Measurements from ENCODE around the gene CYSRT1.
"Not testable (repeated sequence)": the region's sequence is repeated elsewhere in the genome, so short reads cannot be mapped to it uniquely, and the experiment has no call there.

CYSRT1 gene

GRCh38 chr9:137247135-137247915, 22.4 kb downstream of the CYSRT1 start:
- FAIRE-seq (no peak), DNase-seq (ENCODE audit: insufficient read length, low spot score) (no peak)

GRCh38 chr9:137247916-137248175, 22.9 kb downstream of the CYSRT1 start:
- DNase-seq (ENCODE audit: insufficient read length, low spot score), result no peak

GRCh38 chr9:137250329-137251193, 25.6 kb downstream of the CYSRT1 start:
- FAIRE-seq (no peak), DNase-seq (ENCODE audit: insufficient read length, low spot score) (no peak)

More at GRCh38 chr9:137247916-137248175, 22.9 kb downstream of the CYSRT1 start:
- FAIRE-seq, result no peak

GRCh38 chr9:137251194-137251461, 26.2 kb downstream of the CYSRT1 start, which contains the start of gene STPG3:
Gene STPG3 (plus strand): TSS chr9:137251286. CDS start chr9:137251287, 1 bp downstream.
- FAIRE-seq (no peak), DNase-seq (ENCODE audit: insufficient read length, low spot score) (no peak)

- DNase-seq (ENCODE audit: insufficient read length, low spot score), result no peak
- no peak for FAIRE-seq
Measured at GRCh38 chr9:137251490-137252268, 26.7 kb downstream of the CYSRT1 start.

GRCh38 chr9:137252555-137253506, 27.9 kb downstream of the CYSRT1 start:
- no peak for DNase-seq (ENCODE audit: insufficient read length, low spot score)
- no peak for FAIRE-seq

- FAIRE-seq (no peak), DNase-seq (ENCODE audit: insufficient read length, low spot score) (no peak)
Measured at GRCh38 chr9:137253717-137254623, 29.0 kb downstream of the CYSRT1 start.

- FAIRE-seq (peak; percentile 92), DNase-seq (ENCODE audit: insufficient read length, low spot score) (peak; percentile 100)
Measured at GRCh38 chr9:137254624-137255447, 29.9 kb downstream of the CYSRT1 start, which contains the start of gene NELFB. Gene NELFB (plus strand): TSS chr9:137255327.

GRCh38 chr9:137255448-137256114, 30.6 kb downstream of the CYSRT1 start:
- DNase-seq (ENCODE audit: insufficient read length, low spot score), result peak; percentile 64
- peak; percentile 66 for FAIRE-seq

GRCh38 chr9:137256362-137256761, 31.4 kb downstream of the CYSRT1 start:
- FAIRE-seq, result no peak
- DNase-seq (ENCODE audit: insufficient read length, low spot score), result no peak

- DNase-seq (ENCODE audit: insufficient read length, low spot score) (no peak), FAIRE-seq (no peak)
Measured at GRCh38 chr9:137256856-137257255, 31.9 kb downstream of the CYSRT1 start.

- not testable (repeated sequence) for FAIRE-seq; DNase-seq (ENCODE audit: insufficient read length, low spot score)
Measured at GRCh38 chr9:137262173-137262908, 37.4 kb downstream of the CYSRT1 start.

GRCh38 chr9:137262909-137263285, 37.9 kb downstream of the CYSRT1 start:
- no peak for FAIRE-seq

GRCh38 chr9:137263506-137263905, 38.5 kb downstream of the CYSRT1 start:
- no peak for DNase-seq (ENCODE audit: insufficient read length, low spot score)
- no peak for FAIRE-seq

More at GRCh38 chr9:137262909-137263285, 37.9 kb downstream of the CYSRT1 start:
- no peak for DNase-seq (ENCODE audit: insufficient read length, low spot score)

GRCh38 chr9:137264067-137264466, 39.1 kb downstream of the CYSRT1 start:
- DNase-seq (ENCODE audit: insufficient read length, low spot score), result no peak
- no peak for FAIRE-seq

- FAIRE-seq (no peak), DNase-seq (ENCODE audit: insufficient read length, low spot score) (no peak)
Measured at GRCh38 chr9:137265496-137266161, 40.7 kb downstream of the CYSRT1 start.

- DNase-seq (ENCODE audit: insufficient read length, low spot score) (no peak), FAIRE-seq (no peak)
Measured at GRCh38 chr9:137266162-137266527, 41.2 kb downstream of the CYSRT1 start.

All from GM19239 (cell line).